22Rv1 (cell line): ENCODE data around the gene BAHD1.
A peak's percentile ranks its signal among the peaks of the same experiment; 100 is the strongest.

ENCODE experiments used
- H3K27ac ChIP-seq: fragments of 450-650 bp; 2 replicates; pipeline ENCODE4 v1.5.1; 2017
- ZFX ChIP-seq: fragments of 450-650 bp; IDR thresholded peaks from 2 replicates; pipeline ENCODE4 v1.6.1; 2017; ENCODE audit warnings: antibody characterized with exemption, borderline replicate concordance
- TF ChIP-seq, protein P1 (sequence below): fragments of 450-650 bp; IDR thresholded peaks from 2 replicates; pipeline ENCODE4 v1.5.1; 2017; ENCODE audit warnings: mild to moderate bottlenecking

The BAHD1 gene

DNA sequence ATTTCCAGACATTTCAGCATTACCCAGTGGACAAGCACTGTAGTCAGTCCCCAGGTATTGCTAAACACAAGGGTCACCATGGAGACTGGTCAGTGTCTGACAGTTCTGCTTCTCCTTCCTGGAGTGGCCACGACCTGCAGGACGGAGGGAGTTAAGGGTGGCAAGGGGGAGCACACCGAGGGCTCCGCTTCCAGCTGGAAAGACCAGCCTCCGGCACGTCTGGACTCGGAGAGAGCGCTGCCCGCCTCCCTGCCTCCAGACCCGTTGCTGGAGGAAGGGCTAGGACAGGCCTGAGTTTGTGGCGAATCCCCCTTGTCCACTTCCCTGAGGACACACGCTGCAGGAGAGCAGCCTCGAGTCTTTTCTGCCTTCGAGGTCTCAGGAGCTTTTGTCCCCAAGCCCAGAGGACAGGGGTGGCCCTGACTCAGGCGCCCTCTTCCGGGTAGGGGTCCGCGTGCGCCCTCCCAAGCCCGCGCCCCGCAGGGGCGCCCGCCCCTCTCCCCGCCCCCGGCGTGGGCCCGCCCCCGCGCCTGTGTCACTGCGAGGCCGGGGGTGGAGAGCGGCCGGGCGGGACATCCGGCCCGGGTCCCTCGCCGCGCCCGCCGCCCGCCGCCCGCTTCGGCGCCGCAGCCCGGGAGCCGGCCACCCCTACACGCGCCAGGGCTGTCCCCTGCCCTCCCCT is 29.8 kb downstream of the BAHD1 start, which contains the start of gene CHST14:
CHST14 (plus strand) TSS at position 562 of the 682 bp plus-strand sequence. CDS start 230 bp downstream, outside the sequence.
- peak within 1 kb of the TSS; percentile 74 for H3K27ac ChIP-seq
- no peak for TF ChIP-seq ZFX
- TF ChIP-seq, protein P1, sequence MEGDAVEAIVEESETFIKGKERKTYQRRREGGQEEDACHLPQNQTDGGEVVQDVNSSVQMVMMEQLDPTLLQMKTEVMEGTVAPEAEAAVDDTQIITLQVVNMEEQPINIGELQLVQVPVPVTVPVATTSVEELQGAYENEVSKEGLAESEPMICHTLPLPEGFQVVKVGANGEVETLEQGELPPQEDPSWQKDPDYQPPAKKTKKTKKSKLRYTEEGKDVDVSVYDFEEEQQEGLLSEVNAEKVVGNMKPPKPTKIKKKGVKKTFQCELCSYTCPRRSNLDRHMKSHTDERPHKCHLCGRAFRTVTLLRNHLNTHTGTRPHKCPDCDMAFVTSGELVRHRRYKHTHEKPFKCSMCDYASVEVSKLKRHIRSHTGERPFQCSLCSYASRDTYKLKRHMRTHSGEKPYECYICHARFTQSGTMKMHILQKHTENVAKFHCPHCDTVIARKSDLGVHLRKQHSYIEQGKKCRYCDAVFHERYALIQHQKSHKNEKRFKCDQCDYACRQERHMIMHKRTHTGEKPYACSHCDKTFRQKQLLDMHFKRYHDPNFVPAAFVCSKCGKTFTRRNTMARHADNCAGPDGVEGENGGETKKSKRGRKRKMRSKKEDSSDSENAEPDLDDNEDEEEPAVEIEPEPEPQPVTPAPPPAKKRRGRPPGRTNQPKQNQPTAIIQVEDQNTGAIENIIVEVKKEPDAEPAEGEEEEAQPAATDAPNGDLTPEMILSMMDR = no peak

DNA sequence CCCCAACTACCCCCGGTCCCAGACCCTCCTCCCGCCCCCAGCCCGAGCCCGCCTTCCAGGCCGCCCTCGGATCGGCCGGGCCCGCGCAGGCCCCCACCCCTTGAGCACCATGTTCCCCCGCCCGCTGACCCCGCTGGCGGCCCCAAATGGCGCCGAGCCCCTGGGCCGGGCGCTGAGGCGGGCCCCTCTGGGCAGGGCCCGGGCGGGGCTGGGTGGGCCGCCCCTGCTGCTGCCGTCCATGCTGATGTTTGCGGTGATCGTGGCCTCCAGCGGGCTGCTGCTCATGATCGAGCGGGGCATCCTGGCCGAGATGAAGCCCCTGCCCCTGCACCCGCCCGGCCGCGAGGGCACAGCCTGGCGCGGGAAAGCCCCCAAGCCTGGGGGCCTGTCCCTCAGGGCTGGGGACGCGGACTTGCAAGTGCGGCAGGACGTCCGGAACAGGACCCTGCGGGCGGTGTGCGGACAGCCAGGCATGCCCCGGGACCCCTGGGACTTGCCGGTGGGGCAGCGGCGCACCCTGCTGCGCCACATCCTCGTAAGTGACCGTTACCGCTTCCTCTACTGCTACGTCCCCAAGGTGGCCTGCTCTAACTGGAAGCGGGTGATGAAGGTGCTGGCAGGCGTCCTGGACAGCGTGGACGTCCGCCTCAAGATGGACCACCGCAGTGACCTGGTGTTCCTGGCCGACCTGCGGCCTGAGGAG is 30.5 kb downstream of the BAHD1 start:
- peak overlapping the region; percentile 74 for H3K27ac ChIP-seq
- TF ChIP-seq, protein P1 = no peak
- TF ChIP-seq ZFX = no peak

DNA sequence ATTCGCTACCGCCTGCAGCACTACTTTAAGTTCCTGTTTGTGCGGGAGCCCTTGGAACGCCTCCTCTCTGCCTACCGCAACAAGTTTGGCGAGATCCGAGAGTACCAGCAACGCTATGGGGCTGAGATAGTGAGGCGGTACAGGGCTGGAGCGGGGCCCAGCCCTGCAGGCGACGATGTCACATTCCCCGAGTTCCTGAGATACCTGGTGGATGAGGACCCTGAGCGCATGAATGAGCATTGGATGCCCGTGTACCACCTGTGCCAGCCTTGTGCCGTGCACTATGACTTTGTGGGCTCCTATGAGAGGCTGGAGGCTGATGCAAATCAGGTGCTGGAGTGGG is 31.0 kb downstream of the BAHD1 start:
- no peak for TF ChIP-seq ZFX
- TF ChIP-seq, protein P1 = no peak
- peak overlapping the region; percentile 74 for H3K27ac ChIP-seq

DNA sequence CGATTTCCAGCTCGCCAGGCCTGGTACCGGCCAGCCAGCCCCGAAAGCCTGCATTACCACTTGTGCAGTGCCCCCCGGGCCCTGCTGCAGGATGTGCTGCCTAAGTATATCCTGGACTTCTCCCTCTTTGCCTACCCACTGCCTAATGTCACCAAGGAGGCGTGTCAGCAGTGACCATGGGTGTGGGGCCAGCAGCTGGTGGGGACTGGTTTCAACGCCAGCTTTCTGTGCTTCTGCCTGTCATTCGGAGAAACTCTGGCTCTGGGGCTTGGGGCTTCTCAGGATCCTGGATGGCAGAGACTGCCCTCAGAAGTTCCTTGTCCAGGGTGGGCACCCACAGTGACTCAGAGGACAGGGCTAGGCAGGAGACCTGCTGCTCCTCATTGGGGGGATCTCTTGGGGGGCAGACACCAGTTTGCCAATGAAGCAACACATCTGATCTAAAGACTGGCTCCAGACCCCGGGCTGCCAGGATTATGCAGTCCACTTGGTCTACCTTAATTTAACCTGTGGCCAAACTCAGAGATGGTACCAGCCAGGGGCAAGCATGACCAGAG is 31.5 kb downstream of the BAHD1 start:
- TF ChIP-seq ZFX = no peak
- TF ChIP-seq, protein P1 = no peak

DNA sequence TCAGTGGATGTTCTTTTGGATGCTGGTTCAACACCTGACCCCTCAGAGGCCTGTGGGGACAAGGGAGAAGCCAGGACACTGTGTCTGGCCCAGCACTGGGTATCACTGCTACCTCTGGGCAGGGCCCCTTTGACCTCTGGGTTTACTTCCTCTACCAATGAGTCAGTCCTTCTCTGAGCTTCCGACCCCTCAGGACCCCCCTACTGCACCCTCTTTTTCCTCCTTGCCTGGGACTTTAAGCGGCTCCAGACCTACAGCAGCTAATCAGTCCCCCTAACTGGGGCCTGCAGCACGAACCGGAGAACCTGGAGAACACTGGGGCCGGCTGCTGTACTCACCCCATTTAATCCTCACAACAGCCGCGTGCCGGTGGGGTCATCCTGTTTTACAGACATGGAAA is 33.8 kb downstream of the BAHD1 start:
- TF ChIP-seq ZFX = no peak
- TF ChIP-seq, protein P1 = no peak
- H3K27ac ChIP-seq = no peak overlapping the region

More for the DNA sequence above, 31.5 kb downstream of the BAHD1 start:
- no peak overlapping the region for H3K27ac ChIP-seq

DNA sequence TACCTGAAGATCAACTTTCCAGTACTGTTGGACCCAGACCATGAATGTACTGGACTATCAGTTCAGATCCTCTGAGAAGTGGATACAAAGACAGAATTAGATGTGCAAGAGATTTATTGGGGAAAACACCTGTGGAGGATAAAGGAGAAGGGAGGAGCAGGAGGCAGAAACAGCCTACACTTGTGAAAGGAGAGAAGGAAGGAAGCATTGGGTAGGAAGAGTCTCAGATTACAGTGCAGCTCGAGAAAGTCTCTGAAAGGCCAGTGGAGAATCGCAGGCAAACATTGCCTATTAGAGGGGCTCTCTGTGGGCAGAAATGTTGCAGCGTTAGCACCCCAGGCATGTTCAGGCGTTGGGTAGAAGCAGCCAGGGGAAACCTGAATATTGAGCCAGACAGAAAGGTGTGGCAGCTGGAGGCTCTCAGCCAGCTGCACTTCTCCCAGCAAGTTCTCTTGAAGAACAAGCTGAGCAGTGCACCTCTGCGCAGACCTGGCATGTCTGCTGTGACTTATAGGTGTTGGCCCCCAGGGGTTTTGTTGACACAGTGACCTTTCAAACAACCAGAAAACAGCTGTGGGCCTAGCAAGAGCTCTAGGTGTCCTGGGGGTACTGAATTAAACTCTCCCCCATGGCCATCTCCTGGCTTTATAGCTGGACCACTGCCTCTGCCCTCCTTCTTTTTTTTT is 37.0 kb downstream of the BAHD1 start:
- TF ChIP-seq, protein P1 = no peak
- no peak for TF ChIP-seq ZFX
- no peak overlapping the region for H3K27ac ChIP-seq
